ENCODE data around the gene TBX4. TPM values are rescaled to one million over a fixed set of nuclear protein-coding genes. Genes with fewer than 3 reads are reported as not detected.
A peak's percentile ranks its signal among the peaks of the same experiment; 100 is the strongest.

TBX4 gene
- total RNA-seq, 1 donor from 2014 or later, result not detected

GRCh38 chr17:61464130-61464842 lies 12.1 kb downstream of the TBX4 start:
- Histone ChIP-seq H4K20me1 (ENCODE audit: low read depth) (peaks cover 20% of the 10 kb centered on the region), H3K9ac (no peak overlapping the region), H3K4me3 (no peak overlapping the region), H3F3A (ENCODE audit: low read depth) (no peaks in the 10 kb centered on the region), H3K79me2 (ENCODE audit: low read depth) (no peaks in the 10 kb centered on the region), H3K27ac (no peak overlapping the region), H3K27me3 (peaks cover 79% of the 10 kb centered on the region), H3K36me3 (no peaks in the 10 kb centered on the region), H2AFZ (replicated peaks) (no peak overlapping the region), H3K9me3 (ENCODE audit: low read depth) (no peaks in the 10 kb centered on the region), H3K4me2 (no peak overlapping the region), H3K4me1 (peaks cover 20% of the 10 kb centered on the region)
- Mint-ChIP-seq H3K36me3 (no peaks in the 10 kb centered on the region), H3K9me3 (peaks cover 7% of the 10 kb centered on the region), H3K4me3 (no peak overlapping the region), H3K27me3 (ENCODE audit: insufficient read depth, low read depth) (peaks cover 49% of the 10 kb centered on the region), H3K4me1 (peaks cover 23% of the 10 kb centered on the region), H3K27ac (no peak overlapping the region)
- no peak for TF ChIP-seq EZH2 (IDR thresholded peaks at IDR 0.05)
- no peak for TF ChIP-seq CTCF (IDR thresholded peaks at IDR 0.05)
- DNase-seq (ENCODE audit: low spot score), result no peak

GRCh38 chr17:61464843-61465180 lies 12.6 kb downstream of the TBX4 start:
- H3K4me3 Mint-ChIP-seq, result no peak overlapping the region
- Histone ChIP-seq H3F3A (ENCODE audit: low read depth) (no peaks in the 10 kb centered on the region), H3K36me3 (no peaks in the 10 kb centered on the region), H4K20me1 (ENCODE audit: low read depth) (peaks cover 19% of the 10 kb centered on the region), H2AFZ (replicated peaks) (no peak overlapping the region), H3K27me3 (peaks cover 77% of the 10 kb centered on the region), H3K4me3 (no peak overlapping the region), H3K9ac (no peak overlapping the region), H3K27ac (no peak overlapping the region), H3K4me1 (peaks cover 20% of the 10 kb centered on the region), H3K79me2 (ENCODE audit: low read depth) (no peaks in the 10 kb centered on the region), H3K4me2 (no peak overlapping the region), H3K9me3 (ENCODE audit: low read depth) (no peaks in the 10 kb centered on the region)
- no peak for DNase-seq (ENCODE audit: low spot score)
- peaks cover 44% of the 10 kb centered on the region for H3K27me3 Mint-ChIP-seq (ENCODE audit: insufficient read depth, low read depth)
- H3K4me1 Mint-ChIP-seq, result peaks cover 23% of the 10 kb centered on the region
- H3K9me3 Mint-ChIP-seq, result peaks cover 4% of the 10 kb centered on the region
- no peak for TF ChIP-seq EZH2 (IDR thresholded peaks at IDR 0.05)
- no peak for TF ChIP-seq EZH2phosphoT487 (IDR thresholded peaks at IDR 0.05)
- TF ChIP-seq CTCF (IDR thresholded peaks at IDR 0.05), result no peak
- no peak overlapping the region for H3K27ac Mint-ChIP-seq
- no peaks in the 10 kb centered on the region for H3K36me3 Mint-ChIP-seq

- Mint-ChIP-seq H3K9me3 (peaks cover under 1% of the 10 kb centered on the region), H3K36me3 (no peaks in the 10 kb centered on the region), H3K4me3 (no peak overlapping the region), H3K27ac (peak overlapping the region; percentile 34), H3K4me1 (peaks cover 20% of the 10 kb centered on the region), H3K27me3 (ENCODE audit: insufficient read depth, low read depth) (peaks cover 37% of the 10 kb centered on the region)
- TF ChIP-seq EZH2 (IDR thresholded peaks at IDR 0.05), result no peak
- no peak for TF ChIP-seq CTCF (IDR thresholded peaks at IDR 0.05)
- TF ChIP-seq EZH2phosphoT487 (IDR thresholded peaks at IDR 0.05), result no peak
- H3F3A ChIP-seq (ENCODE audit: low read depth), result no peaks in the 10 kb centered on the region
- H3K27ac ChIP-seq, result no peak overlapping the region
- no peaks in the 10 kb centered on the region for H3K36me3 ChIP-seq
- no peak for DNase-seq (ENCODE audit: low spot score)
- no peak overlapping the region for H3K4me3 ChIP-seq
- peaks cover 68% of the 10 kb centered on the region for H3K27me3 ChIP-seq
- no peak overlapping the region for H3K4me2 ChIP-seq
- H3K79me2 ChIP-seq (ENCODE audit: low read depth), result no peaks in the 10 kb centered on the region
- H3K9ac ChIP-seq, result no peak overlapping the region
- peaks cover 20% of the 10 kb centered on the region for H3K4me1 ChIP-seq
- peaks cover 10% of the 10 kb centered on the region for H4K20me1 ChIP-seq (ENCODE audit: low read depth)
- H3K9me3 ChIP-seq (ENCODE audit: low read depth), result no peaks in the 10 kb centered on the region
- H2AFZ ChIP-seq (replicated peaks), result no peak overlapping the region
Observed at GRCh38 chr17:61465550-61466237, 13.5 kb downstream of the TBX4 start.
